ENCODE data around the gene CPSF3. TPM values are rescaled to one million over a fixed set of nuclear protein-coding genes. Genes with fewer than 3 reads are reported as not detected.

Gene CPSF3
- total RNA-seq, 1 experiment from 2014 or later: 110 TPM

DNA sequence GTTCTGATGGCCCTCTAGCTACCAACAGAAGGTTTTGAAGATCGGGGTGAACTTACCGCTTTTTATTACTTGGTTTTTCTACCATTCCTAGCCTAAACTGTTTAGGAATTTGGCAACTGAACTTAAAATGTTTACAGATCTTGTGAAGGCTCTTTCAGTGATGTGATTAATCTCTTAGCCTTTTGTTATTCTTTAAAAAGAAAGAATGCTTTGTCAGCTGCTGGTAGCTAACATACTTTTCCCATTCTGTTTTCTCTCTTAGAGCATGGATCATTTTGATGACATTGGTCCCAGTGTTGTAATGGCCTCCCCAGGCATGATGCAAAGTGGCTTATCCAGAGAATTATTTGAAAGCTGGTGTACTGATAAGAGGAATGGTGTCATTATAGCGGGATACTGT, 18.1 kb downstream of the CPSF3 start:
- in situ Hi-C loops (cut with HindIII; ENCODE audit: low pct_unique_long_range_greater_than_20kb, low sequenced_read_pairs): no loop called here
- DNase-seq (ENCODE audit: low read depth, low spot score): no peak

DNA sequence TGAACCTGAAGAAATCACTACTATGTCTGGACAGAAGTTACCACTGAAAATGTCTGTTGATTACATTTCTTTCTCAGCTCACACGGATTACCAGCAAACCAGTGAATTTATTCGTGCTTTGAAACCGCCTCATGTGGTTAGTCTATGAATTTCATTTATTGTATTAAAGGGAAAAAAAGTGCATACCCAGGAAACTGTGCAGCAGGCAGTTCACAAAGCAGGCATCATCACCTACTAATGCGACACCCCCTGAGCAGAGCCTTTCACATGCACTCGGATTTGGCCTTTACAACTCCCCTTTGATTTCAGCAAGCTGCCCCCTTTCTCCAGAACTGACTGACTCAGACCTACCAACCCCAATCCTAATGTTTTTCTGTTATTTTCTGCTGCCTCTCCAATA, 20.1 kb downstream of the CPSF3 start:
- DNase-seq (ENCODE audit: low read depth, low spot score): no peak
- in situ Hi-C loops (cut with HindIII; ENCODE audit: low pct_unique_long_range_greater_than_20kb, low sequenced_read_pairs): no loop called here

DNA sequence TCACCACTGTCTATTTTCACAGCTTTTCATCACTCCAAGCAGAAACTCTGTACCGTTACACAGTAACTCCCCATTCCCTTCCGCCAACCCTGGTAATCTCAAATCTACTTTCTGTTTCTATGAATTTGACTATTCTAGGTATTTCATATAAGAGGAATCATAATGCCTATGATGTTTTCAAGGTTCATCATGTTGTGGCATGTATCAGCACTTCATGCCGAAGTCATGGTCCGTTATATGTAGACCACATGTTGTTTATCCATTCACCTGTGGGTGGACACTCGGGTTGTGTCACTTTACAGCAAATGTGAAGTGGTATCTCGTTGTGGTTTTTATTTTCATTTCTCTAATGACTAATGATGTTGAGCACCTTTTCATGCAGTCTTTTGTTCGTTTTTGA, 21.6 kb downstream of the CPSF3 start:
- in situ Hi-C loops (cut with HindIII; ENCODE audit: low pct_unique_long_range_greater_than_20kb, low sequenced_read_pairs): no loop called here
- no peak for DNase-seq (ENCODE audit: low read depth, low spot score)

DNA sequence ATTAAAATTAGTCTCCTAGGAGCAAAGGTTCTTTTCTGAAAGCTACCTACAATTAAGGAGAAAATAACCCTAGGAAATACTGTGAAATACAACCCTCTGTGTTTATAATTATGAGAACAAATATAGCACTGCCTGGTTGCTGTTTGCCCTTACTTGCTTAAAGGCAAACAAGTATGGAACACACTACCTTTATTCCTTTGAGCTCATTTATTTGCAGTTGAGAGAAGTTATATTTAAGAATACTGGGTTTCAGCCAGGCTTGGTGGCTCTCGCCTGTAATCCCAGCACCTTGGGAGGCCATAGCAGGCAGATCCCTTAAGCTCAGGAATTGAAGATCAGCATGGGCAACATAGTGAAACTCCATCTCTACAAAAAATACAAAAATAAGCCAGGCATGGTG, 27.8 kb downstream of the CPSF3 start:
- in situ Hi-C loops (cut with HindIII; ENCODE audit: low pct_unique_long_range_greater_than_20kb, low sequenced_read_pairs): no loop called here
- no peak for DNase-seq (ENCODE audit: low read depth, low spot score)

- DNase-seq (ENCODE audit: low read depth, low spot score): peak; percentile 98
- in situ Hi-C loops (cut with HindIII; ENCODE audit: low pct_unique_long_range_greater_than_20kb, low sequenced_read_pairs): no loop called here
Measured at GRCh38 chr2:9460441-9461017, 37.1 kb downstream of the CPSF3 start.

DNA sequence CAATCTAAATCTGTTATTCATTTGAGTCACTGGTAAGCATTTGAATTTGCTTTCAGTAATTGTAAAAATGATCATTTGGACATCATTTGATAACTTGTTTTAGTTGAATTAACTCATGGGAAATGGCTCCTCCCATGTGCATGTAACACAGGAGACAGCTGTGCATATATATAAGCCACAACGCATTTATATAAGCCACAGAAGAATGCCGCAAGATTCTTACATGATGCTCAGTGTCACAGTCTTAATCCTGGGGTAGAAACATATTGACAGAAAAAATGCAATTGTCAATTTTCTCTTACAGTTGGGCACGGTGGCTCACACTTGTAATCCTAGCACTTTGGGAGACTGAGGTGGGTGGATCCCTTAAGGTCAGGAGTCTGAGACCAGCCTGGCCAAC, 37.6 kb downstream of the CPSF3 start:
- in situ Hi-C loops (cut with HindIII; ENCODE audit: low pct_unique_long_range_greater_than_20kb, low sequenced_read_pairs): no loop called here
- peak; percentile 10 for DNase-seq (ENCODE audit: low read depth, low spot score)

DNA sequence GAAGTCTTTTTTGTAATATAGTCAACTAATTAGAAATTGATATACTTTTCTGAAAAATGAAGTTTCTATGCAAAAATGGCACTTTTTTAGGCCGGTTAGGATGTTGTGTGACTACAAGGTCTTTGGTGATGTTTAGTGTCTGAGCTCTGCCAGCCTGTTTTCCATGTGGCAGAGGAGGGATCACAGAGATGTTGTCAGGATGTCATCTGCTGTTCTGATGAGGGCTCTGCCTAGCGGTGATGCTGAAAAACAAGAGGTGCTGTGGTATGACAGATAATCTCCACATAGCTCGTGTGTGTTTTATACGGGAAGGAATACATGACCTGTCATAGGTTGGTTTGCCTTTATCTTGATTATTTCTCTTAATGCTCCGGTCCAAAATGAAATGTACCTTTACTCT, 38.9 kb downstream of the CPSF3 start:
- no peak for DNase-seq (ENCODE audit: low read depth, low spot score)
- in situ Hi-C loops (cut with HindIII; ENCODE audit: low pct_unique_long_range_greater_than_20kb, low sequenced_read_pairs): no loop called here

GRCh38 chr2:9462886-9463697, 39.6 kb downstream of the CPSF3 start:
- in situ Hi-C loops (cut with HindIII; ENCODE audit: low pct_unique_long_range_greater_than_20kb, low sequenced_read_pairs): no loop called here
- DNase-seq (ENCODE audit: low read depth, low spot score): no peak

DNA sequence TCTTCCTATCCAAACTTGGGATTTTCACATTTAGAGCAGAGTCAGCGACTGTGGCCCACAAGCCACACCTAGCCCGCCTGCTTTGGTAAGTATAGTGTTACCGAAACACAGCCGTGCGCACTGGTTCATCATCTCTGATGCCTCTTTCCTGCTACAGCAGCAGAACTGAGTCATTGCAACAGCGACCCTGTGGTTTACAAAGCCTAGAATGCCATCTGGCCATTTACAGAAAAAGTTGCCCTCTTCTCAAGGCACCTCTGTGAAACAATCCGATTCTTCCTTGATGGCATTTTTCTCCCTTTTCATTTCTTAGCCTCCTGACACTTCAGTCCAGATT, 40.2 kb downstream of the CPSF3 start:
- in situ Hi-C loops (cut with HindIII; ENCODE audit: low pct_unique_long_range_greater_than_20kb, low sequenced_read_pairs): no loop called here
- no peak for DNase-seq (ENCODE audit: low read depth, low spot score)

DNA sequence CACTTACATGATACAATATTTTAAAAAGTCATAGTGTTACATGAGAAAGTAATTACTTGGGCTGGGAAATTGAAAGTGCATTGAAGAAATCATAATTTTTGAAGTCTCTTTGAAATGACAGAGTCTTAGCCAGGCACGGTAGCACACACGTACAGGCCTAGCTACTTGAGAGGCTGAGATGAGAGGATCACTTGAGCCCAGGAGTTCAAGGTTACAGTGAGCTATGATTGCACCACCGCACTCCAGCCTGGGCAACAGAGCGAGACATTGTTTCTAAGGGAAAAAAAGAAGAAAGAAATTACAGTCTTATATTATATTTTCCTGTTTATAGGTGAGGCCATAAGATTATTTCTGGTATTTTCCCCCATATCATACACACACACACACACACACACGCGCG, 41.7 kb downstream of the CPSF3 start:
- in situ Hi-C loops (cut with HindIII; ENCODE audit: low pct_unique_long_range_greater_than_20kb, low sequenced_read_pairs): no loop called here
- no peak for DNase-seq (ENCODE audit: low read depth, low spot score)

GRCh38 chr2:9466147-9466683, 42.8 kb downstream of the CPSF3 start:
- in situ Hi-C loops (cut with HindIII; ENCODE audit: low pct_unique_long_range_greater_than_20kb, low sequenced_read_pairs): no loop called here
- DNase-seq (ENCODE audit: low read depth, low spot score): no peak

- in situ Hi-C loops (cut with HindIII; ENCODE audit: low pct_unique_long_range_greater_than_20kb, low sequenced_read_pairs): no loop called here
Measured at GRCh38 chr2:9467687-9468086, 44.2 kb downstream of the CPSF3 start.

GRCh38 chr2:9471206-9471605, 47.8 kb downstream of the CPSF3 start:
- in situ Hi-C loops (cut with HindIII; ENCODE audit: low pct_unique_long_range_greater_than_20kb, low sequenced_read_pairs): no loop called here
- no peak for DNase-seq (ENCODE audit: low read depth, low spot score)

More at GRCh38 chr2:9467687-9468086, 44.2 kb downstream of the CPSF3 start:
- DNase-seq (ENCODE audit: low read depth, low spot score): no peak

DNA sequence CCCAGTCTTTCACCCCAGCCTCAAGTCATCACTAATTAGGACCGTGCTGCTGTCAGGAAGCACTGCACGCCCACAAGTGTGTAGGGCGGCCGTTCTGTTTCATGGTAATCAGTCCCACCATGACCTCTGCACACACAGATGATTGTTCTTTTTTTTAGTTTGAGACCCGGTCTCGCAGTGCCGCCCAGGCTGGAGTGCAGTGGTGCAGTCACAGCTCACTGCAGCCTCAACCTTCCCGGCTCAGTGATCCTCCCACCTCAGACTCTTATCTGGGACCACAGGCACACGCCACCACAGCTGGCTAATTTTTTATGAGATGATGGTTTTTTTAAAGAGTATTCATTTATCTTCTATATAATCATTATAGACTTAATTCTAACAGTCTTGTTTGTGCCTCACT, 49.1 kb downstream of the CPSF3 start:
- no peak for DNase-seq (ENCODE audit: low read depth, low spot score)
- in situ Hi-C loops (cut with HindIII; ENCODE audit: low pct_unique_long_range_greater_than_20kb, low sequenced_read_pairs): no loop called here

DNA sequence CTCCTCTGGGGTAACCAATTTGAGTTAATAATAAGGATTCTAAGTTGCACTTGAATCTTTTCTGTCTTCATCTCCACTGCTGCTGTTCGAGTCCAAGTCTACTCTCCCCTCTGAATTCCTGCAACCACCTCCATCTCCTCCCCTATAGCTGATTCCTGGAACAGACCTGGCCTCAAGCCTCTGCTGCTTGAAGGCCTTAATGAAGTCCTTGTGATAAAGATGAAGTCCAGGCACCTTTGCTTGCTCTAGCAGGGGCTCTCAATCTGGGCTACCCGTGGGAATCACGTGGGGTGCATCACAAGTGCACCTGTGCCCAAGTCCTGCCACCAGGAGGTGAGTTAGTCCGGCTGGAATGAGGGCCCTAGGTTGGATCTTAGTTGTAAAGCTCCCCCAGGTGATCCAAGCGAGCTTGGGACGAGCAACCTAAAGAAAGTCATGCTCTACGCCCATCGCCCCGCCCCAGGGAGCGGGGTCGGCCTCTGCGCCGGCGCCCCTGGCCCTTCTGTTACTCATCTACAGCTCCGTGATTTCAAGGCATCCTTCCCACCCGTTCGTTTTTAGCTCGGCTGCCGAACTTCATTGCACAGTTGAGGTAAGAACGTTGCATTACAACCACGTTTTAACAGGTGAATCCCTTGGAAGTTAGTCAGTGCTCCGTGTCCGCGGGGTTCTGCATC, 50.0 kb downstream of the CPSF3 start:
- DNase-seq (ENCODE audit: low read depth, low spot score): no peak
- in situ Hi-C loops (cut with HindIII; ENCODE audit: low pct_unique_long_range_greater_than_20kb, low sequenced_read_pairs): no loop called here

- no peak for DNase-seq (ENCODE audit: low read depth, low spot score)
- in situ Hi-C loops (cut with HindIII; ENCODE audit: low pct_unique_long_range_greater_than_20kb, low sequenced_read_pairs): no loop called here
Measured at GRCh38 chr2:9473985-9474360, 50.5 kb downstream of the CPSF3 start.

GRCh38 chr2:9474361-9475057, 51.1 kb downstream of the CPSF3 start, which contains the start of gene IAH1:
TSS of gene IAH1 (plus strand) at chr2:9474551. CDS start at chr2:9474567, 16 bp downstream.
- peak; percentile 51 for DNase-seq (ENCODE audit: low read depth, low spot score)
- in situ Hi-C loops (cut with HindIII; ENCODE audit: low pct_unique_long_range_greater_than_20kb, low sequenced_read_pairs): no loop called here

DNA sequence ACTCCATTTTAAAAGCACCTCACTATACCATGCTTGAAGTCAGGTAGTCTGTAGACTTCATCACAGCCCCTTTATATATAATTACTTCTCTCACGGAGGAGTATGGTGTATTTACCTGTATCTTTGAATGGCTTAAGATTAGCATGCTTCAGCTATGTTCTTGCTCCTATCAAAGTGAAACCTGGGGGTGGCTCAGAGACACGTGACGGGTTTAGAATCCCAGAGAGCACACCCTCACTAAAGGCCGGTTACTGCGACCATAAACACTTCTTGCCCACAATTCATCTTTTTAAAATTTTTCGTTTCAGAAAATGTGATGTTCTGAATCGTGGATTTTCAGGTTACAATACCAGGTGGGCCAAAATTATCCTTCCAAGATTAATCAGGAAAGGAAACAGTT, 54.5 kb downstream of the CPSF3 start:
- DNase-seq (ENCODE audit: low read depth, low spot score): no peak
- in situ Hi-C loops (cut with HindIII; ENCODE audit: low pct_unique_long_range_greater_than_20kb, low sequenced_read_pairs): no loop called here
